ENCODE results near the gene DISP3. TPM values are rescaled to one million over a fixed set of nuclear protein-coding genes. Genes with fewer than 3 reads are reported as not detected.

DISP3 gene
- total and polyA plus RNA-seq, 8 donors = 0.13 to 6.7 (median 0.74) TPM

- Histone ChIP-seq H3K4me1 (no peaks in the 10 kb centered on the region), H3K27me3 (no peaks in the 10 kb centered on the region), H3K36me3 (no peaks in the 10 kb centered on the region), H3K9me3 (no peaks in the 10 kb centered on the region), H3K27ac (no peak overlapping the region), H3K4me3 (no peak overlapping the region)
- WGBS, 2 donors = 66 to 76% methylated on average over 21 of the region's 21 CpGs
- ATAC-seq (no peak), FAIRE-seq (no peak), DNase-seq (no peak)
- TF ChIP-seq, protein P1, sequence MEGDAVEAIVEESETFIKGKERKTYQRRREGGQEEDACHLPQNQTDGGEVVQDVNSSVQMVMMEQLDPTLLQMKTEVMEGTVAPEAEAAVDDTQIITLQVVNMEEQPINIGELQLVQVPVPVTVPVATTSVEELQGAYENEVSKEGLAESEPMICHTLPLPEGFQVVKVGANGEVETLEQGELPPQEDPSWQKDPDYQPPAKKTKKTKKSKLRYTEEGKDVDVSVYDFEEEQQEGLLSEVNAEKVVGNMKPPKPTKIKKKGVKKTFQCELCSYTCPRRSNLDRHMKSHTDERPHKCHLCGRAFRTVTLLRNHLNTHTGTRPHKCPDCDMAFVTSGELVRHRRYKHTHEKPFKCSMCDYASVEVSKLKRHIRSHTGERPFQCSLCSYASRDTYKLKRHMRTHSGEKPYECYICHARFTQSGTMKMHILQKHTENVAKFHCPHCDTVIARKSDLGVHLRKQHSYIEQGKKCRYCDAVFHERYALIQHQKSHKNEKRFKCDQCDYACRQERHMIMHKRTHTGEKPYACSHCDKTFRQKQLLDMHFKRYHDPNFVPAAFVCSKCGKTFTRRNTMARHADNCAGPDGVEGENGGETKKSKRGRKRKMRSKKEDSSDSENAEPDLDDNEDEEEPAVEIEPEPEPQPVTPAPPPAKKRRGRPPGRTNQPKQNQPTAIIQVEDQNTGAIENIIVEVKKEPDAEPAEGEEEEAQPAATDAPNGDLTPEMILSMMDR (IDR thresholded peaks at IDR 0.05) = no peak
- intact Hi-C loops (cut with DNase I) = no loop called here
Observed at GRCh38 chr1:11533790-11534787, 55.1 kb downstream of the DISP3 start.

GRCh38 chr1:11534846-11535245, 55.9 kb downstream of the DISP3 start:
- intact Hi-C loops (cut with DNase I) = no loop called here
- 71 to 78% methylated on average over 17 of the region's 17 CpGs for WGBS, 2 donors
- no peaks in the 10 kb centered on the region for H3K36me3 ChIP-seq
- H3K27me3 ChIP-seq = no peaks in the 10 kb centered on the region
- TF ChIP-seq, protein P1 (IDR thresholded peaks at IDR 0.05) = no peak
- no peak for ATAC-seq
- no peak for DNase-seq
- no peak overlapping the region for H3K4me3 ChIP-seq
- no peak overlapping the region for H3K27ac ChIP-seq
- H3K4me1 ChIP-seq = no peaks in the 10 kb centered on the region
- no peak for FAIRE-seq
- no peaks in the 10 kb centered on the region for H3K9me3 ChIP-seq

GRCh38 chr1:11535316-11535715, 56.4 kb downstream of the DISP3 start:
- H3K4me3 ChIP-seq = no peak overlapping the region
- no peak for ATAC-seq
- no peaks in the 10 kb centered on the region for H3K36me3 ChIP-seq
- no peaks in the 10 kb centered on the region for H3K9me3 ChIP-seq
- intact Hi-C loops (cut with DNase I) = no loop called here
- H3K4me1 ChIP-seq = no peaks in the 10 kb centered on the region
- FAIRE-seq = no peak
- WGBS, 2 donors = 71 to 85% methylated on average over 12 of the region's 12 CpGs
- DNase-seq = no peak
- no peaks in the 10 kb centered on the region for H3K27me3 ChIP-seq
- no peak overlapping the region for H3K27ac ChIP-seq
- TF ChIP-seq, protein P1 (IDR thresholded peaks at IDR 0.05) = no peak

- no peak for FAIRE-seq
- Histone ChIP-seq H3K4me3 (no peak overlapping the region), H3K4me1 (no peaks in the 10 kb centered on the region), H3K27ac (no peak overlapping the region), H3K27me3 (no peaks in the 10 kb centered on the region), H3K36me3 (no peaks in the 10 kb centered on the region), H3K9me3 (no peaks in the 10 kb centered on the region)
- intact Hi-C loops (cut with DNase I) = no loop called here
- WGBS, 2 donors = 77 to 85% methylated on average over 31 to 33 of the region's 33 CpGs
- ATAC-seq = no peak
- TF ChIP-seq, protein P1 (IDR thresholded peaks at IDR 0.05) = no peak
- DNase-seq = no peak
Observed at GRCh38 chr1:11535761-11536572, 57.0 kb downstream of the DISP3 start.

All from pancreas (tissue), 10 donors.